HL-60/S4 (cell line): Measurements from ENCODE around the gene IQCC.

Experiments
- in situ Hi-C: fragments of 300-500 bp; cut with MboI; formaldehyde crosslinking; loops from 2 replicates; pipeline ENCODE4 v1.14.3; 2022; ENCODE audit warnings: low sequenced_read_pairs

Gene IQCC

DNA sequence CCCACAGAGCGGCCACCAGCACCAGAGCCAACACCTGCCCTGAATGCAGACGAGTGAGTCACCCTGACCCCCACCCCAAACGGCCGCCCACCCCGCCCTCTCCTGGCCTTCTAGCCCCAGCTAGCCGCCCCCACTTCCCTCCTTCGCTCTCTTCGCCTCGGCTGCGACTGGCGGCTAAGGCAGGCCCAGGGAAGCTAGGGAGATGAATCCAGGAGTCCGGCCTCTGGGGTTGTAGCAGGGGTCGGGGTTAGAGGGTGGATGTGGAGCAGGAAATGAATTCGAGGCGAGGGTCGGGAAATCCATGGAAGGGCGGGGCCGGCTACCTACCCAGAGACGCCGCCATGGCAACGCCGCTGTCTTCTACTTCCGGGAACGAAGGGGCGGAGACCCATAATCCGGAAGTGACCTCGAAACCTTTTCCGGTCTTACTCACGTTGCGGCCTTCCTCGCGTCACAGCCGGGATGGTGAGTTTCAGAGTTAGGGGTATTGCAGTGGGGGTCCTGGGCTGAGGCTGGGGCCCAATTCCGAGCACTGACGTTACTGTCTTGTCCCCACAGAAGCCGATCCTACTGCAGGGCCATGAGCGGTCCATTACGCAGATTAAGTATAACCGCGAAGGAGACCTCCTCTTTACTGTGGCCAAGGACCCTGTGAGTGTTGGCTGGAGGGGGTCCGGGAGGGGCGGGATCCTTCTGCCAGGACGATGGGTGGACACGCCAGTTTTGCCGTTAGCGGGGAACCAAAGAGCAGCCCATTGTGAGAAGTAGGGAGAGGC lies 16.7 kb downstream of the IQCC start, which contains the start of the genes EIF3I and TMEM234:
Gene EIF3I (plus strand): TSS at position 428 of the 776 bp plus-strand sequence. CDS start 35 bp downstream, at position 463.
Gene TMEM234 (minus strand): TSS at position 374 of the 776 bp plus-strand sequence. CDS start 31 bp downstream, at position 343.
- in situ Hi-C loops, result no loop called here

DNA sequence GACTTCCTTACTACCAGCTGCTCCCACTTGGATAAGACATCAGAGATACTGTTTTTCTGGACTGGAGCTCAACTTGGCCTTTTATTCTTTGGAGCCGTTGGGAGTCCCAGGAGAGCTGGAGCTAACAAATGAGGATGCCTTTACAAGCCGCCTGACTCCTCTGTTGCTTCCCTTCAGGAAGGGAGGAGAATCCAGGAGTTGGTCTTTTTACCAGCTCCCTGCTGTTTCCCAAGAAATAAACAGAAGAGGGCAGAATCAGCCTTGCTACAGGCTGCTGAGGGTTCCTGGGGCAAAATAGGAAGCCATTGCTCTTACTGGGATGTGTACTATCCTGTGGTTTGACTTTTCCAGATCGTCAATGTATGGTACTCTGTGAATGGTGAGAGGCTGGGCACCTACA lies 18.2 kb downstream of the IQCC start:
- in situ Hi-C loops, result no loop called here

DNA sequence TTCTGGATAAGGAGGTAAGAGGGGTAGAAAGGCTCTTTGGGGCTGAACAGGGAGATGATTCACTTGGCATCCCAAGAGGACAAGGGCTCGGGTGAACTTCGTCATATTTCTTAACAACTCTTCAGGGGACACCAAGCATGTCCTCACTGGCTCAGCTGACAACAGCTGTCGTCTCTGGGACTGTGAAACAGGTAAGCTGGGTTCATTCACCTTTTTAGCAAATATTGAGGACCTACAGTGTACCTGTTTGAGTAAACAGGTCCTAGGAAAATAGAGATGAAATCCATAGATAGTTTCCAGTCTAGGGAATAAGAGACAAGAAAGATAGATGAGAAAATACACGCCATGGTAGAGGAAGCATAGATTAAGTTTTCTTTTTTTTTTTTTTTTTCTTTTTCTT lies 18.8 kb downstream of the IQCC start:
- in situ Hi-C loops, result no loop called here

DNA sequence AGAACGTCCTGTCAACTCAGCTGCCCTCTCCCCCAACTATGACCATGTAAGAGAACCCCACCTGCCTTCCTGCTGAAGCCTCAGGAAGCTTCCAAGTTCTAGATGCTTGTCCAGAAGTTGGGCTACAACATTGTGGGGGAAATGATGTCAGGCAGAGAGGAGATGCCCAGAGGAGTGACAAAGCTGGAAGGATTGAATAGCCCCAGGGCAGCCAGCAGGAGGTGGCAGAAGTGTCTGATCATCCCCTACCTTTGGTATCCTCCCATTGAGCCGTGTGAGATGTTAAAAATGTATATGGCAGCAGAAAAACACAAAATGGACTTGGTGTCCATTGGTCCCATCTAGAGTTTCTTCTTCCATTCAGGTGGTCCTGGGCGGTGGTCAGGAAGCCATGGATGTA lies 23.3 kb downstream of the IQCC start:
- in situ Hi-C loops, result no loop called here

- in situ Hi-C loops, result no loop called here
Observed at GRCh38 chr1:32231843-32232432, 26.5 kb downstream of the IQCC start.

- in situ Hi-C loops, result no loop called here
Observed at GRCh38 chr1:32232558-32233304, 27.3 kb downstream of the IQCC start.

DNA sequence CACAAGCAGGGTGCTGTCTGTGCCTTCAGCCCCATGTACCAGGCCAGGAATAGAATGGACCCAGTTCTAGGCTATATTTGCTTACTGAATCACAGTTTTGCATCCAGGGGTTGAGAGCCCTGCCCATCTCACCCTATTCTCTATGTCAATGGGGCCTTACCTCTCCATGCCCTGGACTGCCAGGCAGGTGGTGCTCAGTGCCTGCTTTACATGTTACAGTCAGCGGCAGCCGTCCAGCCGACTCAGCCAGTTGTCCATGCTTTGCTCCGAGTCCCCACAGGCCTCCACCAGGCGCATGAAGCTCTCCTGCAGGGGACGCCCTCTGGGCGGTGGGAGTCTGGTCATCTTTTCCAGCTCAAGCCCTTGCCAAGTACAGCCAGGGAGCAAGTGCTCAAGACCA lies 29.3 kb downstream of the IQCC start:
- in situ Hi-C loops, result no loop called here

DNA sequence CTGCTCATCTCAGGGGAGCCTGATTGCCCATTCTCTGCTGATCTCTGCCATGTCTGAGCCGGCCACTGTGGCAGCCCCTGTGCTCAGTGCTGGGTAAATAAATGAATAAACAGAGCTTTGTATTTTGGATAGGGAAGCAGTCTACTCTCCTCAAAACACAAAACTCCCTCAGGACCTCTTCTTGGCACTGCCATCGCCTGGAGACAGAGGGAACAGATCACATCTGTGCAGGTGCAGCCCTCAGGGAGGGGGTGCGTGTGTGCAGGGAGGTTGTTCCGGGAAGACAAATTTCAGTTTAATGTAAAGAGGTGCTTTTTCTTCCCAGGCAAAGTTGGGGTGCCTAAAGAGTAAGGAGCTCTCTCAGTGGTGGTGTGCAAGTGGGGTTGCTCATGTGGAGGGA lies 33.9 kb downstream of the IQCC start:
- in situ Hi-C loops, result no loop called here

GRCh38 chr1:32239790-32240139 lies 34.3 kb downstream of the IQCC start:
- in situ Hi-C loops, result no loop called here

DNA sequence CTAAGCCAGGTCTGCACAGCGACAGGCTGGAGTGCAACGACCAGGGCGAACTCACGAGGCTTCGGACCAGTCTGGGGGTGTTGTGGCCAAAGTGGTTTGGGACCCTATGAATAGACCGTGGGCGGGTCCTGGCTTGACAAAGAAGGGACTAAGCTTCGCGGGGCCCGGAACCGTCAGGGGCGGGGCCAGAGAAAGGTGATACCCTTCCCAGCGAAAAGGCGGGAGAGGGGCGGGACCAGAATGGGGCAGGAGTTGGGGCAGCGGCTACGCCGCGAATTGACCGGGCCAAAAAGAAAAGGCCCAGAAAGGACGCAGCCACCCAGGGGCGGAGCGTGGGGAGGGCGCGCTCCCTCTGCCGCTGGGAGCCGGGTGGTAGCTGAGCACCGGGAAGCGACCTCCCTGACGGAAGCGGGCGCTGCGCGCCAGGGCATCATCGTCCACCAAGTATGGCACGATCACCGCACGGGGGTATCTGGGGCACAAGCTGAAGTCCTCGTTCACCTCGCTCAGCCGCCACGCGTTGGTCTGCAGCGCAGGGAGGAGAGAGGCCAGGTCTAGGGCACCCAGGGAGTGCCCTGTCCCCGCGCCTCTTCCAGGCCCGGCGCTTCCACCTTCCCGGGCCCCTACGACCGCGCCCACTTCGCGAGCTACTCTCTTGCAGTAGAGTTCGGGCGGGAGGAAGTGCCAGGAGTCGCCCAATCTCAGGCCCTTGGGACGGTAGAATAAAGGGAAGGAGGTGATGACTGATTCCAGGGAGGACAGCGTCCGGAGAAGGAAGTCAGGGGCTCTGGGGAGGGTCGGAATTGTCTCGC lies 34.9 kb downstream of the IQCC start:
- in situ Hi-C loops, result no loop called here

- in situ Hi-C loops, result no loop called here
Observed at GRCh38 chr1:32241001-32241763, 35.7 kb downstream of the IQCC start.

- in situ Hi-C loops, result no loop called here
Observed at GRCh38 chr1:32242341-32242851, 36.9 kb downstream of the IQCC start.

GRCh38 chr1:32246888-32247273 lies 41.4 kb downstream of the IQCC start, which contains the start of gene FAM167B:
Gene FAM167B, plus strand, starts transcription at chr1:32247222. Its CDS starts 200 bp downstream, at chr1:32247422.
- in situ Hi-C loops, result no loop called here

- in situ Hi-C loops, result no loop called here
Observed at GRCh38 chr1:32247452-32247851, 42.0 kb downstream of the IQCC start.

DNA sequence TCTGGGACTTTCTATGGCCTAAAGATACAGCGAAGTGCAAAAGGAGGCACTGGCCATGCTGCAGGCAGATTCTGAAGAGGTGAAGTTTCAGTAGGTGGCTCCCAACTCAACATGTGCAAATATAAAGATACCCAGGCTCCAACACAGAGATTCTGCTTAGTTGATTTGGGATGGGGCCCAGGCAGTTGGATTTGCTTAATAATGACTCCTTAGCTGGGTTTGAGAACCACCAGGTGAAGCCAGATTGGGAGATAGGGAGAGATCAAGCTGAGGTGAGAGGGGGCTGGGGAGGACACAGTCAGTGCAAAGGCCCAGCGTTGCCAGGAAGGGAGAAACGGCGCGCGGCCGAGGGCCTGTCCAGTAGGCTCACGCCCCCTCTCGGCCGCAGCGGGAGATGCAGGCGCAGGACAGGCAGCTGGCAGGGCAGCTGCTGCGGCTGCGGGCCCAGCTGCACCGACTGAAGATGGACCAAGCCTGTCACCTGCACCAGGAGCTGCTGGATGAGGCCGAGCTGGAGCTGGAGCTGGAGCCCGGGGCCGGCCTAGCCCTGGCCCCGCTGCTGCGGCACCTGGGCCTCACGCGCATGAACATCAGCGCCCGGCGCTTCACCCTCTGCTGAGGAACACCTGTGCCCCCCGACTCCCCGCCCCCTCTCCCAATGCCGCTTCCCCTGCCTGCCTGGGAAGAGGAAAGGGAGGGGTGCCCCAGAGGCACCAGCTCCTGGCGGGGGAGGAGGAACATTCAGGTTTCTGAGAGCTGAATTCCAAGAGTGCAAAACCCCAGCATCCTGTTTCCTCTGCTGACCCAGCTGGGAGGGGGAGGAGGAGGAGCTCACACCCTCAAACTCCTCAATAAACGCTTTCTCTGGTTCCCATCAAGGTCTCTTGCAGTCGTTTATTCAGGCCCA lies 42.8 kb downstream of the IQCC start:
- in situ Hi-C loops, result no loop called here

GRCh38 chr1:32249831-32250525 lies 44.5 kb downstream of the IQCC start:
- in situ Hi-C loops, result no loop called here

DNA sequence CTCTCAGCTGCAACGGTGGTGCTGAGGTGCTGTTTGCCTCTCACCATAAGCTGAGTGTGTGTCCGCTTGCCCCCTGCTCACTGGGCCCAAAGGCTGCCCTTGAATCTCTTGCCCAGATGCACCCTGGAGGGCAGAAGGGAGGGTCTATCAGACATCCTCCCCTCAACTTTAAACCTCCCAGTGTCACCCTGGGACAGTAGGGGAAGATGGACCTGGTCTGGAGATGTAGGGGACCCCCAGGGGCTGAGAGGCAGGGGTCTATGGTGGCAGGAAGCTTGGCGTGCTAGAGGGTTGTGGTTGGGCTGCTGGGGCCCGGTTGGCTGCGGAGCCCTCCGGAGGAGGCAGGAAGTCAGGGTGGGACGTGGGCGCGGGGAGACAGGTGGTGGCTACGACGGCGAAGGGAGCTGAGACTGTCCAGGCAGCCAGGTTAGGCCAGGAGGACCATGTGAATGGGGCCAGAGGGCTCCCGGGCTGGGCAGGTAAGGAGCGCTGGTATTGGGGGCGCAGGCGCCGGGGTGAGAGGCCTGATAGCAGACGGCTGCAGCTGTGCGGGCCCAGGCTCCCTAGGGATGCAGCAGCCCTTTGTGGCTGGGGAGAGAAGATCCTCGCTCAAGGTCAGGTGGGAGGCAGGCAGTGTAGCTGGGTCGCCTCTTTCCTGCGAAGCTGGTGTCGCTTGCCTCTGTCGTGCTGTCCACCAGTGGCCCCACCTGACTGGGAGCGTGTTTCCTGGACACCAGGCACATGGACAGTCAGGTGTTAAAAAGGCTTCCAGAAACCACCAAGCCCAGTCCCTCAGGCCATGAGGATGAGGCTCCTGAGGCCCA lies 45.6 kb downstream of the IQCC start, which contains the start of gene LCK:
Gene LCK (plus strand): TSS at position 373 of the 824 bp plus-strand sequence. CDS start 23,065 bp downstream, outside the sequence.
- in situ Hi-C loops, result no loop called here
